Brain microvascular endothelial cell (primary cell): ENCODE measurements around the gene HOXC11.

Source experiments
- DNase-seq: peaks from one replicate; pipeline ENCODE4 v3.0.0-alpha.2; 2020
- H3K27ac ChIP-seq: fragments of 250-450 bp; sonication (Bioruptor Pico); 2 replicates; pipeline ENCODE4 v1.5.1; 2020; ENCODE audit warnings: mild to moderate bottlenecking, moderate library complexity
- H3K27me3 ChIP-seq: fragments of 250-450 bp; sonication (Bioruptor Pico); replicated peaks from 2 replicates; pipeline ENCODE4 v1.5.1; 2020; ENCODE audit warnings: mild to moderate bottlenecking
- H3K36me3 ChIP-seq: fragments of 250-450 bp; sonication (Bioruptor Pico); replicated peaks from 2 replicates; pipeline ENCODE4 v1.5.1; 2020; ENCODE audit warnings: mild to moderate bottlenecking
- H3K4me3 ChIP-seq: 2 replicates; pipeline ENCODE4 v1.5.1; 2011; ENCODE audit warnings: low read depth, mild to moderate bottlenecking, control low read depth, low read length, moderate library complexity
- CTCF ChIP-seq: IDR thresholded peaks from 2 replicates; pipeline ENCODE4 v1.5.1; 2011; ENCODE audit warnings: low read depth, mild to moderate bottlenecking, moderate library complexity, low read length, control low read depth, inconsistent platforms; ENCODE audit errors: missing control alignments
- in situ Hi-C: cut with HindIII; loops from 2 replicates; pipeline ENCODE4 v1.10.0; 2017; ENCODE audit warnings: low sequenced_read_pairs, low pct_ligation_motif_present

HOXC11 gene

GRCh38 chr12:54012631-54013409, 39.9 kb downstream of the HOXC11 start:
- in situ Hi-C loops = loop anchor here (25.0 kb wide), 1 partner anchor 199 kb away; no protein-coding TSS in a partner anchor
- Histone ChIP-seq H3K27ac (no peak overlapping the region), H3K4me3 (no peak overlapping the region), H3K36me3 (no peaks in the 10 kb centered on the region), H3K27me3 (peaks cover 87% of the 10 kb centered on the region)
- DNase-seq = no peak
- TF ChIP-seq CTCF = no peak

GRCh38 chr12:54014377-54015017, 41.6 kb downstream of the HOXC11 start:
- DNase-seq = no peak
- Histone ChIP-seq H3K27ac (no peak overlapping the region), H3K27me3 (peaks cover 87% of the 10 kb centered on the region), H3K4me3 (no peak overlapping the region), H3K36me3 (no peaks in the 10 kb centered on the region)
- in situ Hi-C loops = loop anchor here (25.0 kb wide), 1 partner anchor 198 kb away; no protein-coding TSS in a partner anchor
- TF ChIP-seq CTCF = no peak

GRCh38 chr12:54015018-54015931, 42.3 kb downstream of the HOXC11 start:
- H3K27me3 ChIP-seq = peaks cover 87% of the 10 kb centered on the region
- no peak for TF ChIP-seq CTCF
- H3K4me3 ChIP-seq = no peak overlapping the region
- no peaks in the 10 kb centered on the region for H3K36me3 ChIP-seq
- no peak overlapping the region for H3K27ac ChIP-seq
- in situ Hi-C loops = loop anchor here (25.0 kb wide), 1 partner anchor 197 kb away; no protein-coding TSS in a partner anchor
- no peak for DNase-seq

- DNase-seq = no peak
- Histone ChIP-seq H3K4me3 (no peak overlapping the region), H3K27ac (no peak overlapping the region), H3K27me3 (peaks cover 85% of the 10 kb centered on the region), H3K36me3 (no peaks in the 10 kb centered on the region)
- in situ Hi-C loops = loop anchor here (25.0 kb wide), 1 partner anchor 196 kb away; no protein-coding TSS in a partner anchor
- TF ChIP-seq CTCF = no peak
Observed at GRCh38 chr12:54016051-54016450, 43.1 kb downstream of the HOXC11 start.

GRCh38 chr12:54016478-54016964, 43.6 kb downstream of the HOXC11 start:
- in situ Hi-C loops = loop anchor here (25.0 kb wide), 1 partner anchor 196 kb away; no protein-coding TSS in a partner anchor
- no peak overlapping the region for H3K27ac ChIP-seq
- H3K4me3 ChIP-seq = no peak overlapping the region
- H3K27me3 ChIP-seq = peaks cover 83% of the 10 kb centered on the region
- H3K36me3 ChIP-seq = no peaks in the 10 kb centered on the region
- TF ChIP-seq CTCF = no peak
- DNase-seq = no peak
